SJCRH30 (cell line): Measurements from ENCODE around the gene MARCHF3. TPM values are rescaled to one million over a fixed set of nuclear protein-coding genes. Genes with fewer than 3 reads are reported as not detected.
A peak's percentile ranks its signal among the peaks of the same experiment; 100 is the strongest.
"Not testable (repeated sequence)": the region's sequence is repeated elsewhere in the genome, so short reads cannot be mapped to it uniquely, and the experiment has no call there.

ENCODE experiments used
- DNase-seq, 2 experiments: peaks; one replicate each; pipeline ENCODE4 v3.0.0-alpha.2; 2015 to 2020
- H3K27ac ChIP-seq: fragments of 250-450 bp; sonication (Bioruptor Pico); 2 replicates; pipeline ENCODE4 v1.5.1; 2020; ENCODE audit warnings: mild to moderate bottlenecking, moderate library complexity
- H3K27me3 ChIP-seq: fragments of 250-450 bp; sonication (Bioruptor Pico); 2 replicates; pipeline ENCODE4 v1.5.1; 2020; ENCODE audit warnings: mild to moderate bottlenecking, moderate library complexity
- H3K36me3 ChIP-seq: fragments of 250-450 bp; sonication (Bioruptor Pico); 2 replicates; pipeline ENCODE4 v1.5.1; 2020; ENCODE audit warnings: mild to moderate bottlenecking, moderate library complexity
- H3K4me1 ChIP-seq: fragments of 250-450 bp; sonication (Bioruptor Pico); 2 replicates; pipeline ENCODE4 v1.5.1; 2020; ENCODE audit warnings: mild to moderate bottlenecking, moderate library complexity
- H3K4me3 ChIP-seq: fragments of 250-450 bp; sonication (Bioruptor Pico); 2 replicates; pipeline ENCODE4 v1.5.1; 2020; ENCODE audit warnings: mild to moderate bottlenecking, moderate library complexity
- H3K9me3 ChIP-seq: fragments of 250-450 bp; sonication (Bioruptor Pico); replicated peaks from 2 replicates; pipeline ENCODE4 v1.5.1; 2020; ENCODE audit warnings: mild to moderate bottlenecking, moderate library complexity
- total RNA-seq: library from RNA; depleted of rRNA; stranded (reverse); fragments of >200 nt; shearing (Covaris generic); gene quantifications from 2 replicates; pipeline ENCODE4 v1.2.3, GENCODE V29; 2014

The MARCHF3 gene
- total RNA-seq, 1 experiment from 2014 or later = 40.8 TPM

DNA sequence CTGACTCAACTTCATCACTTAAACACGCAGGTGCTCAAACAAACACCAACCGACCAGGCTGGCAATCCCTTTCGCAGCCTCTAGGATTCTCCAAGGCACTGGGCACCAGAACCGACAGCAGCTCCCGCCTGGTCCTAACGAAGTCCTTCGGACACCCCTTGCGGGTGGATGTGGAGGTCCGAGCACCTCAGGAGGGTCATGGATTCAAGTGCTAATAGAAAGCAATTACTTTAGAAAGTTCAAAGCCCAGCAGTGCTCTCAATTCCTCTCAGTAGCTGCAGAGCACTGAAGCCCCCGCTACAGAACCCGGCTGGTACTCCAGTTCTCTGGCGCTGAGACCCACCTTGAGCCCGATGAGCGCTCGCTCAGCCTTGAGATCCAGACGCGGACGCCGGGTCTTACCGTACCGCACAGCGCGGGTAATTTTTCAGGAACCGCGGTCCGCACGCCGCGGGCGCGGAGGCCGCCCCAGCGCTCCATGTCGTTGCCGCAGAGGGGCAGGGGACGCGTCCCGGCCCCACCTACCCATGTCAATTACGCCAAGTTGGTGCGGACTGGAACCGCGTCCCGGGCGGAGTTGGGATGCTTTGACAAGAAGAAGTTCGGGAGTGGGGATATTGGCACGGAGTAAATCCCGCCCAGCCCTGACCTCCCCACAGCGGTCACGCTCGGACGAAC lies 638 bp downstream of the MARCHF3 start:
- H3K4me1 ChIP-seq = 0 out of 2 replicates have a peak, but pooled peaks cover 8% of the 10 kb centered on the region
- H3K36me3 ChIP-seq = no peaks in the 10 kb centered on the region
- H3K27ac ChIP-seq = peak overlapping the region; percentile 76
- no peaks in the 10 kb centered on the region for H3K9me3 ChIP-seq
- DNase-seq = peak; percentile 72 to 79
- H3K4me3 ChIP-seq = peak overlapping the region; percentile 90
- no peaks in the 10 kb centered on the region for H3K27me3 ChIP-seq

DNA sequence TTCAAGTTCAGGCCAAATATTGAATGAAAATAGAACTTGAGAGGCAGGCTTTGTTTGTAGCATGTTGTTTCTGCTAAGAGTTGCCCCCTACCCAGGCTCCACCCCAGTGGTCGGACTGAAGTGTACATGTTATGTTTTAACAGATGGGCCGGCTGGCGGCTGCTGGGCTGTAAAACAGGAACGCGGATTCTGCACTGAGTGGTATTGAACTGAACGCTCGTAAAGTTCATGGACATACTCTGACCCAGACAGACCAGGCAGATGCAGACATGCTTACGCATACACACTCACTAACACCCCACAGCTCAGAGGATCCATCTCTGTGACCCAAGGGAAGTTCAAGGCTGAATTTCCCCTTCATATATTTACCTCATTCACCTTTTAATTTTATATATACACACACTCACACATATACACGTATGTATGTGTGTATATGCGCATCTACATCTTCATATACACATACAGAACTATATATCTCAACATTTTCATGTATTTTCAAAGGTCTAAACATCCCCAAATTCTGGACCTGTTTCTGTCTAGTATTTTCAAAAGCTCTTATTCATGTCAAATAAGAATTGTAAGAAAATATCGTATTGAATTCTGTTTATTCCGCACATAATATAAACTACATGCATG lies 1.4 kb downstream of the MARCHF3 start:
- Histone ChIP-seq H3K4me3 (peak overlapping the region; percentile 90), H3K9me3 (no peaks in the 10 kb centered on the region), H3K27me3 (no peaks in the 10 kb centered on the region), H3K36me3 (no peaks in the 10 kb centered on the region; the same call in 1 of the 2 replicates), H3K27ac (peak overlapping the region; percentile 8), H3K4me1 (0 out of 2 replicates have a peak, but pooled peaks cover 8% of the 10 kb centered on the region)
- DNase-seq = peak; percentile 72 to 82

DNA sequence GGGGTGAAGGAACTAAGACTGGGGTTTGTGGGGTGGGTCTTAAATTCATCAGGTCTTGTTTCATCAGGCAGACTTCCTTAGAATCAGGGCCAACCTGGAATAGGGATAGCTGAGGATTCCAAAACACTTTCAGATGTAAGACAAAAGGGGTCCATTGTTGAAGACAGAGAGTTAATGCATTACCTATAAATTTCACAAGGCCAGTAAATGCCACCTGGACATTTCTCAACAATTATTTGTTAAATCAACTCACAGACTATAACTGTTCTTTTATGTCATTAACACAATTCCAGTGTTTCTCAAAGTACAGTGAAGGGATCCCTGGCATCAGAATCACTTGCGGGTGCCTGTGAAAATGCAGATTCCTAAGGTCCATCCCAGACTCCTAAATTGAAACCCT lies 2.8 kb downstream of the MARCHF3 start:
- no peak for DNase-seq
- no peak overlapping the region for H3K4me3 ChIP-seq
- H3K36me3 ChIP-seq = no peaks in the 10 kb centered on the region; the same call in 1 of the 2 replicates
- H3K27me3 ChIP-seq = no peaks in the 10 kb centered on the region
- no peak overlapping the region for H3K27ac ChIP-seq
- 0 out of 2 replicates have a peak, but pooled peaks cover 8% of the 10 kb centered on the region for H3K4me1 ChIP-seq
- no peaks in the 10 kb centered on the region for H3K9me3 ChIP-seq

DNA sequence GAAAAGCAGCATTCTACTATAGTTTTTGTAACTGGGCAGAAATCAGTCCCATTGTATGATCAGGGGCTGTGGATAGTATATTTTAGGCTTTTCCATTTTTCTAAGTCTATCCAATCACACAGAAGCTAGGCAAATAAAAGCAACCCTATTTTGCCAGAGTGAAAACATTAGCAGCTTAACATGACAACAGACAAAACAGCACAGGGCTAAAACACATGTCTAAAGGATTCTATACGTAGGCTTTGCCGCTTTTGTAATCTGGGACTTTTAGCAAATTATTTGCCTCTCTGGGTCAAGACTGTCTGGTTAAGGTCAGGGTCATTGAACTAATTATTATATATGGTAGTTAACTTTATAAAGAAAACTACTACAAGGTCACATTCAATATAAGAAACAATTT lies 4.2 kb downstream of the MARCHF3 start:
- Histone ChIP-seq H3K4me1 (0 out of 2 replicates have a peak, but pooled peaks cover 8% of the 10 kb centered on the region), H3K27ac (no peak overlapping the region), H3K36me3 (no peaks in the 10 kb centered on the region; the same call in 1 of the 2 replicates), H3K9me3 (no peaks in the 10 kb centered on the region), H3K4me3 (no peak overlapping the region), H3K27me3 (no peaks in the 10 kb centered on the region)
- DNase-seq = no peak

DNA sequence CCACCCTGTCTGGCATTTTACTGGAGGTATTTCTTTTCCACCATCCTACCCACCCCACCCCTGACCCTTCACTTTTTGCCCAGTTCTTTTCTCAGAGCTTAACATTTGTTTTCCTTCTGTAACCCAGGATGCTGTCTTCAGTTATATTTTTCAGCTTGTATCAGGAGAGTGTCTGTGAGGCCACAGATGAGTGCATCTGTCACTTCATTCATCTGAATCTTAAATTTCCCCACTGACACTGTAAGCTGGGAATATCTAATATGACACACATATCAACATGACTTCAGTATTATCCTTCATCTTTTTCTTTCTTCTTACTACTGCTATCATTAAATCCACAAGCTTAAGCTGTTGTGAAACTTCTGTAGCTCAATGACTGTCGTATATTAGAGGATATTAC lies 4.9 kb downstream of the MARCHF3 start:
- peak in 1 of 2 experiments; percentile 37 for DNase-seq
- Histone ChIP-seq H3K9me3 (no peaks in the 10 kb centered on the region), H3K4me3 (no peak overlapping the region), H3K27me3 (no peaks in the 10 kb centered on the region), H3K4me1 (peaks cover 9% of the 10 kb centered on the region; the same call in 1 of the 2 replicates), H3K27ac (no peak overlapping the region), H3K36me3 (no peaks in the 10 kb centered on the region; the same call in 1 of the 2 replicates)

DNA sequence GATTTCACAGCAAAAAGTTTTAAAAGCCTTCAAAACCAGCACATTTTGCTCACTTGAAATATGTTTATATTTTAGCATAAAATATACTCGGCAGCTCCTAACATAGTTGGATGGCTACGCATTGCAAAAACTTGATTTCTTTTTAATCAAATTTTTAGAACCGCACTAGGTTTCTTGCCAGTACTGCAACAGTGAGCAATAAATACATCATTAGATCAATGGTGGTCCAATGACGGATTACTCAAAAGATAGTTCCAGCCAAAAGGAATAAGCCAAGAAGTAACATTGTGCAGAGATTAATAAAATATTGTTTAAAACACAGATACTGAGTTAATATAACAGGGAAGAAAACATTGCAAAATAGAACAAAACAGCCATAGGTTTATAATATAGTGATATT lies 5.5 kb downstream of the MARCHF3 start:
- Histone ChIP-seq H3K36me3 (no peaks in the 10 kb centered on the region; the same call in 1 of the 2 replicates), H3K4me3 (no peak overlapping the region), H3K4me1 (peaks cover 14% of the 10 kb centered on the region; the same call in 1 of the 2 replicates), H3K27ac (no peak overlapping the region), H3K9me3 (no peaks in the 10 kb centered on the region), H3K27me3 (no peaks in the 10 kb centered on the region)
- DNase-seq = no peak

DNA sequence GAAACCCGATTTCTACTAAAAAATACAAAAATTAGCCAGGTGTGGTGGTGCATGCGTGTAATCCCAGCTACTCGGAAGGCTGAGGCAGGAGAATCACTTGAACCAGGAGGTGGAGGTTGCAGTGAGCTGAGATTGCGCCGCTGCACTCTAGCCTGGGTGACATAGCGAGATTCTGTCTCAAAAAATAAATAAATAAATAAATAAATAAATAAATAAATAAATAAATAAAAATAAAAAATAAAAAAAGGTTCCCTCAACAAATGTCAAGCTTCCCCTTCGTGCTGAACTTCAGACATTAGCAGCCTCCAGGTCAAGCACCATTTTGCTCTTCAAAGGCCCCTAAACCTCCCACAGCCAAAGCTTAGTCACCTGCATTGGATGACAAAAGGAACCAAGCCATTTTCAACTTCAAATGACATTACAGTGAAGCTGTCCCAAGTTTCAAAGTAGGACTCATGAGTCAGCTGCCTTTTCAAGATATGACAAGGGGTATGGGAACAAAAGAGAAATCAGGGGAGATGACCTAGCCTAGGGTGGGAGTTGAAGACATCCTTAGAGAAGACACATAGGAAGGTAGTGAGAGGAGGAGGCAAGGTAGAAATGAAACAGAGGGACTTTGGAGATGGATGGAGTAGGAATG lies 6.7 kb downstream of the MARCHF3 start:
- H3K36me3 ChIP-seq, H3K27ac ChIP-seq, H3K27me3 ChIP-seq, H3K9me3 ChIP-seq, DNase-seq, H3K4me3 ChIP-seq: not testable (repeated sequence)
- peaks cover 17% of the 10 kb centered on the region; the same call in 1 of the 2 replicates for H3K4me1 ChIP-seq

DNA sequence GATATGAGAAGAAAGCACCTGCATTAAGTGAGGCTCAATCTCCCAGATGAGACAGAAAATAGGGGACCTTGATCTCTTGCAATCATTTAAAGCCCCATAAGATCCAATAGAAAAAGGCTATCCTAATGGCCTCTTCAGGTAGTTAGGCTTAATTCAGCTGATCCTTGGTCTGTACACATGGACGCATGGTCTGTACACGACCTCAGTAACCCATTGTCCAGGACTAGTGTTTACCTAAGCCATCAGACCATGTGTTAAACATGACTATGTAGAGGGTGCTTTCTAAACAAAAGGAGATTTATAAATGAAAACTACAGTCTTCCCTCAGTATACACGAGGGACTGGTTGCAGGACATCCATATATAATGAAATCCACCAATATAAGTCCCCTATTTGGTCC lies 7.5 kb downstream of the MARCHF3 start:
- no peak overlapping the region for H3K4me3 ChIP-seq
- no peaks in the 10 kb centered on the region; the same call in 1 of the 2 replicates for H3K36me3 ChIP-seq
- H3K27ac ChIP-seq = no peak overlapping the region
- DNase-seq = no peak
- no peaks in the 10 kb centered on the region for H3K9me3 ChIP-seq
- no peaks in the 10 kb centered on the region for H3K27me3 ChIP-seq
- peaks cover 17% of the 10 kb centered on the region; the same call in 1 of the 2 replicates for H3K4me1 ChIP-seq

DNA sequence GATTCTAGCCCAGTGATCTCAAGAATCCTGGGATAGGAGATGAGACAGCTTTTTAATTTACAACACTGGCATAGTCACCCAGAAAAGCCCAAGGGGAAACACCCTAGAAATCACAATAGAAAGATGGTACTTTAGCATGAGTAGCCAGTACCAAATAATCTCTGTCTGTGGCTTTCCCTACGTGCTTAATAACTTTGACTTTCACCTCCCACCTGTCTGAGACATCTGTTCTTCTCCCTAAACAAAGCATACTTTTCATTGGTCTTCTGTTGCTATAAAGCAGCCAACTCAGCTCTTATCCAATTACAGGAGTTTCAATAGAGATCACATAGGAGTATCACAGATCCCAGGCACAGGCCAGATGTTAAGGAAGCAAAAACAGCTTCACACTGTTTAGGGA lies 10.4 kb downstream of the MARCHF3 start:
- no peaks in the 10 kb centered on the region for H3K27me3 ChIP-seq
- no peak overlapping the region; the same call in 1 of the 2 replicates for H3K27ac ChIP-seq
- no peak overlapping the region for H3K4me3 ChIP-seq
- H3K4me1 ChIP-seq = peaks cover 9% of the 10 kb centered on the region; the same call in 1 of the 2 replicates
- no peaks in the 10 kb centered on the region for H3K9me3 ChIP-seq
- peak in 1 of 2 experiments; percentile 58 for DNase-seq
- no peaks in the 10 kb centered on the region; the same call in 1 of the 2 replicates for H3K36me3 ChIP-seq

DNA sequence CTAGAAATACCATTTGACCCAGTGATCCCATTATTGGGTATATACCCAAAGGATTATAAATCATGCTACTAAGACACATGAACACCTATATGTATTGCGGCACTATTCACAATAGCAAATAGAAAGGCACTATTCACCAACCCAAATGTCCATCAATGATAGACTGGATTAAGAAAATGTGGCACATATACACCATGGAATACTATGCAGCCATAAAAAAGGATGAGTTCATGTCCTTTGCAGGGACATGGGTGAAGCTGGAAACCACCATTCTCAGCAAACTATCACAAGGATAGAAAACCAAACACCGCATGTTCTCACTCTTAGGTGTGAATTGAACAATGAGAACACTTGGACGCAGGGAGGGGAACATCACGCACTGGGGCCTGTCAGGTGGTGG lies 13.6 kb downstream of the MARCHF3 start:
- H3K4me3 ChIP-seq, H3K4me1 ChIP-seq, DNase-seq, H3K27ac ChIP-seq, H3K36me3 ChIP-seq, H3K27me3 ChIP-seq, H3K9me3 ChIP-seq: not testable (repeated sequence)

DNA sequence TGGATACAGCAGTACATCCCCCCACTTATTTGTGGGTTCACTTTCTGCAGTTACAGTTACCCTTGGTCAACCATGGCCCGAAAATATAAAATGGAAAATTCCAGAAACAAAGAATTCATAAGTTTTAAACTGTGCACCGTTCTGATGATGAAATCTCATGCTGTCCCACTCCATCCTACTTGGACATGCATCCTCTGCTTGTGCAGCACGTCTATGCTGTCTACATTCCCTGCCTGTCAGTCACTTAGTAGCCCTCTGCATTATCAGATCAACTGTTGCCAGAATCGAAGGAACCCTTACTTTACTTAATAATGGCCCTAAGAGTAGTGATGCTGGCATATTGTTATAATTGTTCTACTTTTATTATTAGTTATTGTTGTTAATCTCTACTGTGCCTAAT lies 14.6 kb downstream of the MARCHF3 start:
- Histone ChIP-seq H3K36me3 (no peaks in the 10 kb centered on the region), H3K9me3 (no peaks in the 10 kb centered on the region), H3K4me3 (no peak overlapping the region), H3K27me3 (no peaks in the 10 kb centered on the region), H3K27ac (no peak overlapping the region), H3K4me1 (peaks cover 9% of the 10 kb centered on the region; the same call in 1 of the 2 replicates)
- DNase-seq = no peak

DNA sequence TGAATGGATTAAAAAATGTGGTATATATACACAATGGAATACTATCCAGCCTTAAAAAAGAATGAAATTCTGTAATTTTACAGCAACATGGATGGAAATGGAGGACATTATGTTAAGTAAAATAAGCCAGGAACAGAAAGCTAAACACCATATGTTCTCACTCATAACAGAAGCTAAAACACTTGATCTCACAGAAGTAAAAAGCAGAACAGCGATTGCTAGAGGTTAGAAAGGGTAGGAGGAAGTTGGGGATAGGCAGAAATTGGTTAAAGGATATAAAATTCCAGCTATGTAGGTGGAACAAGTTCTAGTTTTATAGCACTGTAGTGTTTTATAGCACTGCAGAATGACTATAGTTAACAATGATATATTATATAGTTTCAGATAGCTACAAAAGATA lies 15.8 kb downstream of the MARCHF3 start:
- DNase-seq = no peak
- H3K4me3 ChIP-seq = no peak overlapping the region
- no peaks in the 10 kb centered on the region for H3K9me3 ChIP-seq
- no peaks in the 10 kb centered on the region for H3K27me3 ChIP-seq
- no peak overlapping the region for H3K27ac ChIP-seq
- H3K36me3 ChIP-seq = no peaks in the 10 kb centered on the region
- H3K4me1 ChIP-seq = peaks cover under 1% of the 10 kb centered on the region; the same call in 1 of the 2 replicates

- no peak overlapping the region for H3K27ac ChIP-seq
- no peak overlapping the region for H3K4me3 ChIP-seq
- H3K27me3 ChIP-seq = no peaks in the 10 kb centered on the region
- H3K9me3 ChIP-seq = no peaks in the 10 kb centered on the region
- H3K36me3 ChIP-seq = no peaks in the 10 kb centered on the region
- H3K4me1 ChIP-seq = peaks cover 7% of the 10 kb centered on the region
- no peak for DNase-seq
Observed at GRCh38 chr5:127013407-127013806, 17.0 kb downstream of the MARCHF3 start.

GRCh38 chr5:127012916-127013315 lies 17.4 kb downstream of the MARCHF3 start:
- H3K27ac ChIP-seq = no peak overlapping the region
- H3K9me3 ChIP-seq = no peaks in the 10 kb centered on the region
- H3K27me3 ChIP-seq = no peaks in the 10 kb centered on the region

More at GRCh38 chr5:127012916-127013315, 17.4 kb downstream of the MARCHF3 start:
- no peak for DNase-seq
- Histone ChIP-seq H3K4me1 (peaks cover 12% of the 10 kb centered on the region), H3K36me3 (no peaks in the 10 kb centered on the region), H3K4me3 (no peak overlapping the region)
